OCI-LY7 (cell line): ENCODE measurements around the gene TELO2. TPM values are rescaled to one million over a fixed set of nuclear protein-coding genes. Genes with fewer than 3 reads are reported as not detected.

Source experiments
- BruUV-seq: library from RNA; stranded (reverse); fragments of 400-500 nt; replicated peaks from 2 replicates; lab custom pipeline; 2021; lab: Mats Ljungman, UMichigan
- CTCF ChIA-PET: fragments of 300-600 bp; sonication (Branson Sonifier 250); formaldehyde crosslinking; loops from one replicate; lab custom pipeline; 2022; ENCODE audit warnings: antibody characterized with exemption; ENCODE audit not compliant: unreplicated experiment; lab: Charles Lee
- POLR2A ChIA-PET: fragments of 300-600 bp; sonication (Branson Sonifier 250); formaldehyde crosslinking; loops from one replicate; lab custom pipeline; 2022; ENCODE audit warnings: antibody characterized with exemption; lab: Charles Lee
- DNase-seq: peaks from one replicate; pipeline ENCODE4 v3.0.0-alpha.2; 2015; ENCODE audit warnings: low spot score
- H2AFZ ChIP-seq: fragments of 200-600 bp; sonication (generic), shearing (Covaris generic); 2 replicates; pipeline ENCODE4 v1.6.1; 2014; ENCODE audit warnings: mild to moderate bottlenecking, antibody characterized with exemption, low read length, moderate library complexity
- H3K27ac ChIP-seq: fragments of 200-600 bp; sonication (generic); 2 replicates; pipeline ENCODE4 v1.5.1; 2014; ENCODE audit warnings: mixed run types, low read depth, mild to moderate bottlenecking, moderate library complexity, low read length, inconsistent platforms; ENCODE audit not compliant: poor library complexity, severe bottlenecking
- H3K36me3 ChIP-seq: fragments of 200-600 bp; sonication (generic); 2 replicates; pipeline ENCODE4 v1.6.1; 2014; ENCODE audit warnings: mild to moderate bottlenecking, antibody characterized with exemption, low read length, moderate library complexity, mixed read lengths; ENCODE audit not compliant: insufficient read depth
- H3K4me1 ChIP-seq: fragments of 200-600 bp; sonication (generic); 2 replicates; pipeline ENCODE4 v1.5.1; 2014; ENCODE audit warnings: mild to moderate bottlenecking, low read length; ENCODE audit not compliant: insufficient read depth, poor library complexity, severe bottlenecking
- H3K4me2 ChIP-seq: fragments of 200-600 bp; sonication (generic); 2 replicates; pipeline ENCODE4 v1.6.1; 2014; ENCODE audit warnings: mild to moderate bottlenecking, low read length
- H3K4me3 ChIP-seq: fragments of 200-600 bp; sonication (generic); 2 replicates; pipeline ENCODE4 v1.5.1; 2014; ENCODE audit warnings: mild to moderate bottlenecking, low read depth, low read length; ENCODE audit not compliant: poor library complexity, severe bottlenecking
- H3K79me2 ChIP-seq: fragments of 200-600 bp; sonication (generic); 2 replicates; pipeline ENCODE4 v1.6.1; 2016; ENCODE audit warnings: low read depth, mild to moderate bottlenecking, low read length, moderate library complexity, mixed read lengths; ENCODE audit not compliant: insufficient read depth
- H3K9me2 ChIP-seq: fragments of 200-600 bp; sonication (generic); 2 replicates; pipeline ENCODE4 v1.6.1; 2016; ENCODE audit warnings: mild to moderate bottlenecking, low read length, mixed read lengths; ENCODE audit not compliant: insufficient read depth
- H3K9me3 ChIP-seq: fragments of 200-600 bp; sonication (generic); 2 replicates; pipeline ENCODE4 v1.6.1; 2014; ENCODE audit warnings: mild to moderate bottlenecking, mixed run types, low read length, mixed read lengths
- H4K20me1 ChIP-seq: fragments of 200-600 bp; sonication (generic); 2 replicates; pipeline ENCODE4 v1.6.1; 2014; ENCODE audit warnings: mild to moderate bottlenecking, antibody characterized with exemption, low read length, moderate library complexity, mixed read lengths; ENCODE audit not compliant: insufficient read depth
- EZH2phosphoT487 ChIP-seq: fragments of 200-600 bp; sonication (generic); IDR thresholded peaks from 2 replicates; pipeline ENCODE4 v1.6.1; 2018; ENCODE audit warnings: low read depth, borderline replicate concordance, mild to moderate bottlenecking, mixed run types, antibody characterized with exemption, low read length, moderate library complexity, mixed read lengths
- intact Hi-C: fragments of 100-400 bp; cut with micrococcal nuclease; formaldehyde crosslinking; loops from one replicate; pipeline ENCODE4 v1.10.0; 2022; ENCODE audit not compliant: unreplicated experiment
- total RNA-seq, 2 experiments: library from RNA; depleted of rRNA in 1 of 2; stranded (reverse); fragments of >200 nt in 1 of 2; shearing (Covaris generic) in 1 of 2; gene quantifications; 2 replicates each; pipeline ENCODE4 v1.2.3, GENCODE V29; 2014 to 2022
- TF ChIP-seq, protein P1 (sequence below): fragments of 200-600 bp; sonication (generic); conservative IDR thresholded peaks from 2 replicates; pipeline ENCODE4 v1.5.1; 2014; ENCODE audit warnings: mild to moderate bottlenecking, antibody characterized with exemption, low read length, moderate library complexity, mixed read lengths

TELO2 gene
- total RNA-seq, 2 experiments from 2014 or later = 58.2 to 70.1 TPM

DNA sequence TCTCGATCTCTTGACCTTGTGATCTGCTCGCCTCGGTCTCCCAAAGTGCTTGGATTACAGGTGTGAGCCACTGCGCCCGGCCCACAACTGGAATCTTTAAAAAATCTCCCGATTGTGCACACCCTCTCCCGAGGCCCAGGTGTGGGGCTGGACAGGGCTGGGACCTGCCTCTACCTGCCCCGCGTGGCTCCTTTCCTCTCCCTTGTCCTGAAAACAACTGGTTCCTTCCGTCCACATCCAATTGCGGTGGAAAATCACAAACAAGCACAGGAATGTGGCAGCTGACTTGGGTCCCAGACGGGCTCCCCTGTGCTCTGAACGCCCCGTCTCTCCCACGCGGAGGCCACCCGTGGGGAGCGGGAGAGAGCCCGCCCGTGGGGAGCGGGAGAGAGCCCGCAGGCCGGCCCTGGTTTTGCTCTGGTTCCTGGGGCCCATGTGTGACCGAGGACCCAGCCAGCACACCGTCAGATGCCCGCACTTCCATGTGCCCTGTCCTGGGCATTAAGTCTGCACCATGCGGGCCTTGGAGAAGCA lies 37.3 kb downstream of the TELO2 start:
- ChIA-PET POLR2A (no interaction called here), CTCF (no interaction called here)
- H3K36me3 ChIP-seq = no peaks in the 10 kb centered on the region
- TF ChIP-seq EZH2phosphoT487 = no peak
- TF ChIP-seq, protein P1, sequence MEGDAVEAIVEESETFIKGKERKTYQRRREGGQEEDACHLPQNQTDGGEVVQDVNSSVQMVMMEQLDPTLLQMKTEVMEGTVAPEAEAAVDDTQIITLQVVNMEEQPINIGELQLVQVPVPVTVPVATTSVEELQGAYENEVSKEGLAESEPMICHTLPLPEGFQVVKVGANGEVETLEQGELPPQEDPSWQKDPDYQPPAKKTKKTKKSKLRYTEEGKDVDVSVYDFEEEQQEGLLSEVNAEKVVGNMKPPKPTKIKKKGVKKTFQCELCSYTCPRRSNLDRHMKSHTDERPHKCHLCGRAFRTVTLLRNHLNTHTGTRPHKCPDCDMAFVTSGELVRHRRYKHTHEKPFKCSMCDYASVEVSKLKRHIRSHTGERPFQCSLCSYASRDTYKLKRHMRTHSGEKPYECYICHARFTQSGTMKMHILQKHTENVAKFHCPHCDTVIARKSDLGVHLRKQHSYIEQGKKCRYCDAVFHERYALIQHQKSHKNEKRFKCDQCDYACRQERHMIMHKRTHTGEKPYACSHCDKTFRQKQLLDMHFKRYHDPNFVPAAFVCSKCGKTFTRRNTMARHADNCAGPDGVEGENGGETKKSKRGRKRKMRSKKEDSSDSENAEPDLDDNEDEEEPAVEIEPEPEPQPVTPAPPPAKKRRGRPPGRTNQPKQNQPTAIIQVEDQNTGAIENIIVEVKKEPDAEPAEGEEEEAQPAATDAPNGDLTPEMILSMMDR = no peak
- intact Hi-C loops = no loop called here
- no peak overlapping the region for H3K4me3 ChIP-seq
- BruUV-seq = no TSS peak
- H2AFZ ChIP-seq = no peak overlapping the region
- H3K9me2 ChIP-seq = no peaks in the 10 kb centered on the region
- H3K9me3 ChIP-seq = no peaks in the 10 kb centered on the region
- no peaks in the 10 kb centered on the region for H3K79me2 ChIP-seq
- H3K27ac ChIP-seq = no peak overlapping the region
- no peak for DNase-seq
- no peak overlapping the region for H3K4me2 ChIP-seq
- no peaks in the 10 kb centered on the region for H3K4me1 ChIP-seq
- no peaks in the 10 kb centered on the region for H4K20me1 ChIP-seq

DNA sequence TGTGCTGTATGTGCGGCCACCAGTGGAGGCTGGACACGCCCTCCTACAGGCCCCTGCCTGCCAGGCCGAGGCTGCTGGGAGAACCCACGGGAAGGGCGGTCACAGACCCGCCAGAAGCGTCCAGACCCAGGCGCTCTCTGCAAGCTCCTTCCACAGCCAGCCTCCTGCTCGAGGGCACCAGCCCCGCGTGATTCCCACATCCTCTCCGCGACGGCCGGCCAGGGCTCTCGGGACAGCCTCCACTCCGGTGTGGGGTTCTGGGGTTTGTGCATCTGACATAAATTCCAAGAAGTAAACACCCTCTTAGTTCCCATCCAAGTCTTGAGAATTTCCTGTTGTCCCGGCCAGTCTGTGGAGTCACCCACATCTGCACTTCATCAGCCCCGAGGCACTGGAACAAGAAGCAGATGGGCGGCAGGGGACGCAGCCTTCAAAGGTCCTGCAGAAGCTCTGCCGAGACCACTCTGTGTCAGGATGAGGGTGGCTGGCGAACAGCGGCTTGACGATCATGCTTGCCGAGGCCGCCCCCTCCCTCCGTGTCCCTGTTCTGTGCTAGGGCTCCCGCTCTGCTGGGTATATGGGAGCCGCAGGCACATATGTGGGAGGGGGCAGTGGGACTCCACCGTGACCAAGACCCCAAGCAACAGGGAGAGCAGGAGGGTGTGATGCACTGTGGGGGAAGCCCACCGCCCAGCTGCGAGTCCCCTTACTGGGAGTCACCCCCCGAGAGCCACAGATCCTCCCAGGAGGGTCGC lies 37.9 kb downstream of the TELO2 start:
- H3K79me2 ChIP-seq = no peaks in the 10 kb centered on the region
- no peaks in the 10 kb centered on the region for H3K4me1 ChIP-seq
- H3K9me3 ChIP-seq = no peaks in the 10 kb centered on the region
- no peaks in the 10 kb centered on the region for H4K20me1 ChIP-seq
- intact Hi-C loops = no loop called here
- no peaks in the 10 kb centered on the region for H3K36me3 ChIP-seq
- no TSS peak for BruUV-seq
- ChIA-PET POLR2A (no interaction called here), CTCF (no interaction called here)
- no peak overlapping the region for H3K27ac ChIP-seq
- TF ChIP-seq, protein P1 = no peak
- no peak for TF ChIP-seq EZH2phosphoT487
- H3K4me2 ChIP-seq = no peak overlapping the region
- H2AFZ ChIP-seq = no peak overlapping the region
- no peak overlapping the region for H3K4me3 ChIP-seq
- DNase-seq = no peak
- H3K9me2 ChIP-seq = no peaks in the 10 kb centered on the region

DNA sequence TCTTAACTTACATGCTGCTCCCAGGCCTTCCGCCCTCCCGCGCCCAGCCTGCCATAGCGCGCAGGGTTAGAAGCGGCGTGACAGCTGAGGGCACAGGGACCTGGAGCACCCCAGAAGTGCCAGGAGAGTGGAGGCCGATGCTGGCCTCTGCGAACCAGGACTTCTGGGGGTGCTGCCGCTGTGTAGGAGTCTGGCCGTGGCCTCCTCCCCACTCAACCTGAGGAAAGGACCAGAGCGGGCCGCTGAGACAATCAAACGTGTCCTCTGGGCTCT lies 38.4 kb downstream of the TELO2 start:
- no peak overlapping the region for H3K4me3 ChIP-seq
- no peaks in the 10 kb centered on the region for H3K79me2 ChIP-seq
- H3K9me2 ChIP-seq = no peaks in the 10 kb centered on the region
- H2AFZ ChIP-seq = no peak overlapping the region
- H3K36me3 ChIP-seq = no peaks in the 10 kb centered on the region
- no peak overlapping the region for H3K27ac ChIP-seq
- H3K4me2 ChIP-seq = no peak overlapping the region
- ChIA-PET CTCF (no interaction called here), POLR2A (no interaction called here)
- intact Hi-C loops = no loop called here
- no peak for DNase-seq
- BruUV-seq = no TSS peak
- H4K20me1 ChIP-seq = no peaks in the 10 kb centered on the region
- H3K9me3 ChIP-seq = no peaks in the 10 kb centered on the region
- no peak for TF ChIP-seq EZH2phosphoT487
- TF ChIP-seq, protein P1 = no peak
- no peaks in the 10 kb centered on the region for H3K4me1 ChIP-seq
